Thymus (tissue), 11 donors: ENCODE measurements around the gene SMC5. TPM values are rescaled to one million over a fixed set of nuclear protein-coding genes. Genes with fewer than 3 reads are reported as not detected.

Experiments
- DNase-seq, 9 donors: peaks; one replicate each; pipeline ENCODE4 v3.0.0-alpha.2; 2013; ENCODE audit warnings: low spot score in 9 of 9, low read depth in 6 of 9, missing footprints in 1 of 9
- H3K27ac ChIP-seq, 2 donors: one replicate each; pipeline ENCODE4 v1.5.1; 2013; ENCODE audit warnings: control low read depth in 1 of 2, low read depth in 1 of 2, low read length in 1 of 2, mild to moderate bottlenecking in 1 of 2, moderate library complexity in 1 of 2
- H3K27me3 ChIP-seq, 2 donors: one replicate each; pipeline ENCODE4 v1.5.1; 2013; ENCODE audit warnings: low read length in 1 of 2; ENCODE audit not compliant: control insufficient read depth in 2 of 2, insufficient read depth in 1 of 2
- H3K36me3 ChIP-seq, 2 donors: one replicate each; pipeline ENCODE4 v1.5.1; 2013; ENCODE audit warnings: low read length in 1 of 2, mild to moderate bottlenecking in 1 of 2, moderate library complexity in 1 of 2; ENCODE audit not compliant: control insufficient read depth in 2 of 2, insufficient read depth in 2 of 2
- H3K4me1 ChIP-seq, 2 donors: one replicate each; pipeline ENCODE4 v1.5.1; 2013; ENCODE audit warnings: low read length in 2 of 2; ENCODE audit not compliant: control insufficient read depth in 2 of 2, insufficient read depth in 2 of 2
- H3K4me3 ChIP-seq, 2 donors: one replicate each; pipeline ENCODE4 v1.5.1; 2013; ENCODE audit warnings: low read length in 2 of 2, control low read depth in 1 of 2, mild to moderate bottlenecking in 1 of 2
- H3K9me3 ChIP-seq, 2 donors: one replicate each; pipeline ENCODE4 v1.5.1; 2013; ENCODE audit warnings: low read length in 1 of 2, mild to moderate bottlenecking in 1 of 2; ENCODE audit not compliant: control insufficient read depth in 2 of 2, insufficient read depth in 1 of 2
- WGBS: extraction: QIAGEN DNeasy Blood & Tissue Kit; methylation state at CpG from one replicate; pipeline ENCODE4 v1.1.7; 2013; 5-methylcytosine and 5-hydroxymethylcytosine counted together
- polyA plus RNA-seq: library from polyadenylated mRNA; stranded (reverse); fragments of 200-250 nt; gene quantifications from one replicate; pipeline ENCODE4 v1.2.3, GENCODE V29; 2013
- total RNA-seq: library from RNA; stranded (reverse); fragments of 120-200 nt; gene quantifications from one replicate; pipeline ENCODE4 v1.2.4, GENCODE V29; 2013
- donor health status: healthy.

The SMC5 gene
- total and polyA plus RNA-seq, 2 donors: 17.8 to 25.1 TPM

DNA sequence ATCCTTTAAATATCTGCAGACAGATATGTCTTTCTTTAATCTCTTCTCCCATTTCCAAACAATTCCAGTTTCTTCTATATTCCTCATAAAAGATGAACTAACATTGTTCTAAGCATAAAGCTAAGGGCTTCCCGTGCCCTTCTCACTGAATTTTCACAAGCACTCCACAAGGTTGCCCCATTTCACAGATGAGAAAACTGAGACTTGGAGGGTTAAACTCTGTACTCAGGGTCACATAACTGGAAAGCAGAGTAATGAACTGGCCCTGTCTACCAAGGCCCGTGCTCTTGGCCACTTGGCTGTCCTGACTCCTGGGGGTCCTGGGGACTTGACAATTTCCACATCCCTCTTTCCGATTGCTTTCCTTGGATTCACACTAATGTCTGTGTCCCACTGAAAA is 130.4 kb downstream of the SMC5 start:
- Histone ChIP-seq H3K36me3 (no peaks in the 10 kb centered on the region), H3K4me3 (no peak overlapping the region), H3K9me3 (no peaks in the 10 kb centered on the region), H3K27me3 (no peaks in the 10 kb centered on the region), H3K4me1 (no peaks in the 10 kb centered on the region), H3K27ac (no peak overlapping the region)
- 94% methylated on average over 3 of the region's 3 CpGs for WGBS
- DNase-seq: no peak

DNA sequence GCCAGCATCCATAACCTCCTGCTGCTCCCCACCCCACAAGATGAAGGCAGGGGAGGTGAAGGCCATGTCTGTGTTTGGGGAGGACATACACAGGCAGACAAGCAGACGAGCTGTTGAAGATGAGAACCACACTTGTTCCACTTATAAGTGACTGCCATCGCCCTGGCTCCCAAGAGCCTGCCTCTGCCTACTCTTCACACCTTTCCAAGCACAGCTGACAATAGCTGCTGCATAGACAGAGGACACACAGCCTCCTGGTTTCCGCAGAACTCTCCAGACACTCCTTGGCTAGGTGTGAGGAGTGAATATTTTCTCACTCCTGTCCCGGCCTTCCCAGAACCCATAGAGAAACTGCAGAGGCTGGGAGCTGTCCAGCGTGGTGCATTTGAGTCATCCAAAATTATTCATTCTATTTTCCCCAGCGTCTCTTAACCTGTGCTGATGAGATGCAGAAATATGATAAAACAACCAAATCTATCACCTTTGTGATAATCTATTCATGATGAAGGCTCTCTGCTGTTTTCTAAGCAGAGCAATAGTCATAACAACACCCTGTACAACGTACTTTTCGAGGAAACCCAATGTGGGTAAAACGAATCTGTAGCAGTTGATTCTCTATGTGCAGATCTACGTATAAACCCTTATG is 131.0 kb downstream of the SMC5 start:
- Histone ChIP-seq H3K27me3 (no peaks in the 10 kb centered on the region), H3K36me3 (no peaks in the 10 kb centered on the region), H3K9me3 (no peaks in the 10 kb centered on the region), H3K27ac (no peak overlapping the region), H3K4me1 (no peaks in the 10 kb centered on the region), H3K4me3 (no peak overlapping the region)
- no peak for DNase-seq
- 90% methylated on average over 10 of the region's 10 CpGs for WGBS

- Histone ChIP-seq H3K4me1 (no peaks in the 10 kb centered on the region), H3K9me3 (no peaks in the 10 kb centered on the region), H3K27ac (no peak overlapping the region), H3K36me3 (no peaks in the 10 kb centered on the region), H3K4me3 (no peak overlapping the region), H3K27me3 (no peaks in the 10 kb centered on the region)
- 87% methylated on average over 2 of the region's 2 CpGs for WGBS
- no peak for DNase-seq
Measured at GRCh38 chr9:70390933-70391341, 132.2 kb downstream of the SMC5 start.

DNA sequence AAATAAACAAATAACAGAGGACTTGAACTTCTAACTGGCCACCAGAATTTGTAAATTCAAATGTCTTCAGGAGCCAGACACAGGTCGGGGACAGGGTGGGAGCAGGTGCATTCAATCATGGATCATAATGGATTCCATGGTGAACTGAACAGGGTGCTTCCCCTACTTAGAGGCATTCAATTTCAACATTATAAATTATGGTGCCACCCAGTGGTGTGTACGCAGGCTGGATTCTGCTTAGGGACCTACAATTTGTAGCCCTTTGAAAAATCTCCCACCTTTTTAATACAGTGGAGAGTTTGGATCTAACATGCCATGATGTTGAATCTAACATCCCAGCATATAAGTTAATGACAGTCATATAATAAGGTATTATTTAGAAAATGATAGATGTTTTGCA is 133.4 kb downstream of the SMC5 start:
- DNase-seq: no peak
- WGBS: 87% methylated on average over 2 of the region's 2 CpGs
- Histone ChIP-seq H3K27me3 (no peaks in the 10 kb centered on the region), H3K36me3 (no peaks in the 10 kb centered on the region), H3K4me1 (no peaks in the 10 kb centered on the region), H3K9me3 (no peaks in the 10 kb centered on the region), H3K4me3 (no peak overlapping the region), H3K27ac (no peak overlapping the region)

DNA sequence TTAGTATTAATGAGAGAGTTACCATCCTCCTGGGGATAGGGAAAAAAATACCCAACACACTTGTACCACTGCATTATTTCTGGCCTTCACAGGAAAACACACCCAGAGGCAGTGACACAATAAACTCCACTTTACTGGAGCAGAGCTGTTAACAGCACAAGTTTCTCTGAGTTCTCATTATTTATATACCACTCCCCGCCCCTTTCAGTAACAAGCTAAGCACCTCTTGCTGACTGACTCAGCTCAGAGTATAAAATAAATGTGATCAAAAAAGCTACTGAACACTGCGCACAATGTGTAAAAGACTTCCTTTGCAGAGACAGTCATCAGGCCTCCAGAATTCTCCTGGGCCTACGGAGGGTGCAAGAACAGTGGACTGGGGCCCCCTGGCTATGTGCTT is 134.1 kb downstream of the SMC5 start:
- Histone ChIP-seq H3K4me1 (no peaks in the 10 kb centered on the region), H3K36me3 (no peaks in the 10 kb centered on the region), H3K9me3 (no peaks in the 10 kb centered on the region), H3K27ac (no peak overlapping the region), H3K4me3 (no peak overlapping the region), H3K27me3 (no peaks in the 10 kb centered on the region)
- 97% methylated on average over 3 of the region's 3 CpGs for WGBS
- no peak for DNase-seq

GRCh38 chr9:70395652-70396051 is 136.9 kb downstream of the SMC5 start:
- Histone ChIP-seq H3K36me3 (no peaks in the 10 kb centered on the region), H3K4me3 (no peak overlapping the region), H3K27ac (no peak overlapping the region), H3K27me3 (no peaks in the 10 kb centered on the region), H3K4me1 (no peaks in the 10 kb centered on the region), H3K9me3 (no peaks in the 10 kb centered on the region)
- DNase-seq: no peak
- 96% methylated on average over 6 of the region's 6 CpGs for WGBS

GRCh38 chr9:70398145-70398556 is 139.4 kb downstream of the SMC5 start:
- Histone ChIP-seq H3K4me3 (no peak overlapping the region), H3K27ac (peak overlapping the region in 1 of 2 donors; percentile 77)

GRCh38 chr9:70399141-70399540 is 140.4 kb downstream of the SMC5 start:
- DNase-seq: no peak
- H3K9me3 ChIP-seq: no peaks in the 10 kb centered on the region
- no peak overlapping the region for H3K4me3 ChIP-seq
- no peaks in the 10 kb centered on the region for H3K27me3 ChIP-seq
- H3K4me1 ChIP-seq: no peaks in the 10 kb centered on the region
- no peak overlapping the region for H3K27ac ChIP-seq
- H3K36me3 ChIP-seq: no peaks in the 10 kb centered on the region

More at GRCh38 chr9:70398145-70398556, 139.4 kb downstream of the SMC5 start:
- 21% methylated on average over 4 of the region's 4 CpGs for WGBS
- no peaks in the 10 kb centered on the region for H3K9me3 ChIP-seq
- no peaks in the 10 kb centered on the region for H3K36me3 ChIP-seq
- no peaks in the 10 kb centered on the region for H3K4me1 ChIP-seq
- DNase-seq: peak in 2 of 9 donors; percentile 10 to 48
- H3K27me3 ChIP-seq: no peaks in the 10 kb centered on the region

DNA sequence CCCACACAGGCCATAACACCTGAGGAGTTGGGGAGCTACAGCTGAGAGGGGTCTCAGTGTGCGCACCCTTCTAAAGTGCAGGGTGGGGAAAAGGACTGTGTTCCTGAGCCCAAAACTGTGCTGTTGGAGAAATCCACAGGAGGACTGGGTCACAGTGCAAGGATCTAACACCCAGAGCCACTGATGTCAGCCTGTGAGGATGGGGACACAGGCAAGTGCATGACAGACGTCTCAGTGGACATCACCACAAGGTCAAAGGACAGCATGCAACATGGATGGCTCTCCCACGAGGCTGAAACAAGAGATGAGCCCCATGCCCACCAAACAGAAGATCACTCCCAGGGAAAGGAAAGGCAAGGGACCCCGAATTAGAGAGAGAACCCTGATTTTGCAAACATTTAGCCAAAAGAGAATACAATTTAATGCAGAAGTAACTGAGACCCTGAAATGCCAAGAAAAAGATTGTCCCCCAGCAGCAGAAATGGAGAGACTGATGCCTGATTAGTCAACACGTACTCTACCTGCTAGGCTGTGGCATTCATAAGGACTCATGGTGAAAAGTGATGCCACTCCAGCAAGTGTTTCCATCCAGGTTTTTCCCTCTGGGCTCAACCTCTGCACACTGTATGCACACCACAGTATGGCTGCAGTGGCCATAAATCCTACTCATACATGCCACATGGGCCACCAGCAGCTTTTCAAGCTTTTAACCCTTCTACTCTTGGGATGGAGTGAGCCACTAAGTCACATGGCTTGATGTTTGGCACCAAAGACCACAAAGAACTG is 141.5 kb downstream of the SMC5 start:
- Histone ChIP-seq H3K4me3 (no peak overlapping the region), H3K36me3 (no peaks in the 10 kb centered on the region), H3K27ac (no peak overlapping the region), H3K9me3 (no peaks in the 10 kb centered on the region), H3K27me3 (no peaks in the 10 kb centered on the region), H3K4me1 (no peaks in the 10 kb centered on the region)
- WGBS: 96% methylated on average over 5 of the region's 5 CpGs
- DNase-seq: no peak
